H9 (cell line): ENCODE results near the gene POU6F2. TPM values are rescaled to one million over a fixed set of nuclear protein-coding genes. Genes with fewer than 3 reads are reported as not detected.

Source experiments
- DNase-seq: peaks from one replicate; pipeline ENCODE4 v3.0.0-alpha.2; 2017
- H2AFZ ChIP-seq: one replicate; pipeline ENCODE4 v1.6.1; 2013; ENCODE audit warnings: mild to moderate bottlenecking, low read length, control low read depth, moderate library complexity
- H2AK5ac ChIP-seq: 2 replicates; pipeline ENCODE4 v1.6.1; 2013; ENCODE audit warnings: low read length, control low read depth, mixed read lengths; ENCODE audit not compliant: insufficient read length
- H2BK120ac ChIP-seq: one replicate; pipeline ENCODE4 v1.6.1; 2013; ENCODE audit warnings: low read depth, mild to moderate bottlenecking, low read length, control low read depth, inconsistent platforms; ENCODE audit not compliant: poor library complexity, severe bottlenecking
- H2BK12ac ChIP-seq: 2 replicates; pipeline ENCODE4 v1.6.1; 2013; ENCODE audit warnings: low read length, control low read depth, mixed read lengths, low read depth; ENCODE audit not compliant: insufficient read length
- H2BK15ac ChIP-seq: 2 replicates; pipeline ENCODE4 v1.6.1; 2013; ENCODE audit warnings: low read depth, low read length, control low read depth
- H2BK20ac ChIP-seq: one replicate; pipeline ENCODE4 v1.6.1; 2013; ENCODE audit warnings: low read depth, mild to moderate bottlenecking, low read length, control low read depth, inconsistent platforms; ENCODE audit not compliant: poor library complexity, severe bottlenecking
- H2BK5ac ChIP-seq: 2 replicates; pipeline ENCODE4 v1.6.1; 2013; ENCODE audit warnings: low read length, control low read depth, mixed read lengths; ENCODE audit not compliant: insufficient read length
- H3K14ac ChIP-seq: 2 replicates; pipeline ENCODE4 v1.6.1; 2013; ENCODE audit warnings: low read length, control low read depth; ENCODE audit not compliant: insufficient read depth
- H3K18ac ChIP-seq: 2 replicates; pipeline ENCODE4 v1.6.1; 2013; ENCODE audit warnings: low read depth, mild to moderate bottlenecking, mixed read lengths, low read length, control low read depth; ENCODE audit not compliant: insufficient read length
- H3K23ac ChIP-seq: 2 replicates; pipeline ENCODE4 v1.6.1; 2013; ENCODE audit warnings: low read length, control low read depth, mixed read lengths, low read depth; ENCODE audit not compliant: insufficient read length
- H3K23me2 ChIP-seq: 2 replicates; pipeline ENCODE4 v1.6.1; 2013; ENCODE audit warnings: low read depth, mild to moderate bottlenecking, mixed read lengths, low read length, control low read depth; ENCODE audit not compliant: insufficient read length, poor library complexity, severe bottlenecking
- H3K27ac ChIP-seq: 2 replicates; pipeline ENCODE4 v1.5.1; 2013; ENCODE audit warnings: low read length, control low read depth, mixed read lengths, low read depth; ENCODE audit not compliant: insufficient read length
- H3K27me3 ChIP-seq: 2 replicates; pipeline ENCODE4 v1.6.1; 2013; ENCODE audit warnings: low read length, control low read depth, inconsistent platforms; ENCODE audit not compliant: insufficient read depth
- H3K4ac ChIP-seq: 2 replicates; pipeline ENCODE4 v1.6.1; 2013; ENCODE audit warnings: low read depth, mild to moderate bottlenecking, control low read depth, inconsistent platforms, low read length, moderate library complexity
- H3K4me1 ChIP-seq: 2 replicates; pipeline ENCODE4 v1.6.1; 2013; ENCODE audit warnings: low read length, control low read depth, inconsistent platforms; ENCODE audit not compliant: insufficient read depth
- H3K4me2 ChIP-seq: 2 replicates; pipeline ENCODE4 v1.6.1; 2013; ENCODE audit warnings: low read length, control low read depth, mixed read lengths; ENCODE audit not compliant: insufficient read length, insufficient read depth
- H3K56ac ChIP-seq: 2 replicates; pipeline ENCODE4 v1.6.1; 2013; ENCODE audit warnings: low read depth, mild to moderate bottlenecking, mixed read lengths, low read length, control low read depth; ENCODE audit not compliant: insufficient read length
- H3K79me1 ChIP-seq: 2 replicates; pipeline ENCODE4 v1.6.1; 2013; ENCODE audit warnings: low read depth, mild to moderate bottlenecking, moderate library complexity, low read length, control low read depth, inconsistent platforms; ENCODE audit not compliant: insufficient read depth, poor library complexity, severe bottlenecking
- H3K79me2 ChIP-seq: 2 replicates; pipeline ENCODE4 v1.6.1; 2013; ENCODE audit warnings: low read length, control low read depth, inconsistent platforms; ENCODE audit not compliant: insufficient read depth
- H3K9ac ChIP-seq: 2 replicates; pipeline ENCODE4 v1.6.1; 2013; ENCODE audit warnings: low read length, control low read depth, mixed read lengths; ENCODE audit not compliant: insufficient read length; ENCODE audit errors: extremely low read depth
- H3K9me3 ChIP-seq: one replicate; pipeline ENCODE4 v1.6.1; 2013; ENCODE audit warnings: low read depth, low read length, inconsistent platforms; ENCODE audit not compliant: control insufficient read depth
- H3T11ph ChIP-seq: one replicate; pipeline ENCODE4 v1.6.1; 2013; ENCODE audit warnings: mild to moderate bottlenecking, low read length, control low read depth, inconsistent platforms
- H4K20me1 ChIP-seq: one replicate; pipeline ENCODE4 v1.6.1; 2013; ENCODE audit not compliant: control insufficient read depth, insufficient read length, insufficient read depth
- H4K5ac ChIP-seq: 2 replicates; pipeline ENCODE4 v1.6.1; 2013; ENCODE audit warnings: low read depth, mild to moderate bottlenecking, mixed read lengths, low read length, control low read depth; ENCODE audit not compliant: insufficient read length
- H4K8ac ChIP-seq: replicated peaks from 2 replicates; pipeline ENCODE4 v1.6.1; 2013; ENCODE audit warnings: low read length, control low read depth, mixed read lengths, low read depth; ENCODE audit not compliant: insufficient read length
- H4K91ac ChIP-seq: 2 replicates; pipeline ENCODE4 v1.6.1; 2013; ENCODE audit warnings: low read depth, mild to moderate bottlenecking, moderate library complexity, mixed read lengths, low read length, control low read depth; ENCODE audit not compliant: insufficient read length
- H3K27ac Mint-ChIP-seq, 3 experiments: 2 replicates in 2 of 3; 3 replicates in 1 of 3; pipeline ENCODE4 v1.8.0; 2020 to 2021; ENCODE audit warnings: mixed read lengths in 3 of 3, mild to moderate bottlenecking in 1 of 3, moderate library complexity in 1 of 3
- H3K27me3 Mint-ChIP-seq: 2 replicates; pipeline ENCODE4 v1.8.0; 2021; ENCODE audit warnings: low read depth, mild to moderate bottlenecking, moderate library complexity, mixed read lengths
- H3K36me3 Mint-ChIP-seq, 3 experiments: 2 replicates in 2 of 3; 3 replicates in 1 of 3; pipeline ENCODE4 v1.8.0; 2020 to 2021; ENCODE audit warnings: low read depth in 3 of 3, mixed read lengths in 3 of 3; ENCODE audit not compliant: insufficient read depth in 1 of 3
- H3K4me1 Mint-ChIP-seq, 2 experiments: 2 replicates each; pipeline ENCODE4 v1.8.0; 2020; ENCODE audit warnings: mixed read lengths in 2 of 2
- H3K4me3 Mint-ChIP-seq, 2 experiments: 2 replicates in 1 of 2; 3 replicates in 1 of 2; pipeline ENCODE4 v1.8.0; 2020 to 2021; ENCODE audit warnings: mild to moderate bottlenecking in 2 of 2, mixed read lengths in 2 of 2, moderate library complexity in 1 of 2
- H3K9me3 Mint-ChIP-seq, 2 experiments: 2 replicates in 1 of 2; 3 replicates in 1 of 2; pipeline ENCODE4 v1.8.0; 2020; ENCODE audit warnings: mild to moderate bottlenecking in 2 of 2, mixed read lengths in 2 of 2, moderate library complexity in 1 of 2
- CTCF ChIP-seq: fragments of 200-600 bp; sonication (generic); conservative IDR thresholded peaks from 3 replicates; pipeline ENCODE4 v1.8.0; 2021; ENCODE audit warnings: antibody characterized with exemption, mild to moderate bottlenecking
- WGBS: extraction: QIAGEN DNeasy Blood & Tissue Kit; methylation state at CpG from one replicate; pipeline ENCODE4 v1.1.7; 2013; ENCODE audit warnings: missing lambda C conversion rate, low lambda C conversion rate, mixed read lengths; ENCODE audit not compliant: insufficient read length; ENCODE audit errors: extremely low coverage; 5-methylcytosine and 5-hydroxymethylcytosine counted together
- total RNA-seq: library from RNA; stranded (reverse); gene quantifications from 2 replicates; pipeline ENCODE4 v1.2.1, GENCODE V29; 2021

Gene POU6F2
- total RNA-seq, 1 experiment from 2014 or later = 1.9 TPM

DNA sequence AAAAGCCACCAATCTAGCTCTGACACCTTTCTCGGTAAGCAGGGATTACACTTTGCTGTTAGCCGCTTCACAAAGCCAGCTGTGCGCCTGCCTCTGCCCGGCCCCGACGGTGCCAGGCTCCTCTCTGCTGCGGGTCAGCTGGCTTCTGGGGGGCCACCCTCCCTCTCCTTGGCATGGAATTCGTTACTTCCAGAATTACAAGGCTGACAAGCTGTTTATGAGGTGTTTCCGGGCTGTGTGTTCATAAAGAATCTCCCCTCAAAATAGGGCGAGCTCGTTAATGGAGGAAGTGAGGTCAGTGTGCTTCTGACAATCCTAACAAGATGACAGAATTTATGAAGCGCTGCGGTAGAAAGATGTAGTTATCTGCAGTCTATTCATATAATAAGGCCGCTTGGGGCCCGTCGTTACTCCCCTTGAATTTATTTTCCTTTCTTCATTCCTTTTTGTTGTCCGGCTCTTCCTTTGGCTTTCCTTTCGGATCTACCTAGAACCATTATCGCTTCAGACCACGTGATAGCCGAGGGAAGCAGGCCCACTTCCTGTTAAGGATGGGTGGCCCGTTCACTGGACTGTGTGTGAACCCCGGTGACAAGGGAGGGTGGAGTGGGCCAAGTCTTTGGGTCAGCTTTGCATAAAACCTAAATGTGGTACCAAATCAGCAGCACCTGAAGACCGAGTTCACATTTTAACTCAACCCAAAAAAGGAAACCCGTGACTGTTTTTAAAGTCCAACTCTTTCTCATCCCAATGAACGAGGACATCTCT lies 315.5 kb downstream of the POU6F2 start:
- H3K27me3 Mint-ChIP-seq = no peaks in the 10 kb centered on the region

More for the DNA sequence above, 315.5 kb downstream of the POU6F2 start:
- no peak overlapping the region for H2AK5ac ChIP-seq
- H2AFZ ChIP-seq = no peak overlapping the region
- no peak overlapping the region for H4K91ac ChIP-seq
- no peak overlapping the region for H3K18ac ChIP-seq
- 0 out of 7 replicates have a peak overlapping the region, but pooled peaks of 1 of the 3 experiments have one; percentile 14 for H3K27ac Mint-ChIP-seq
- H3K9me3 Mint-ChIP-seq = peaks cover 2 to 5% of the 10 kb centered on the region in 2 experiments; a peak in 1 of 5 replicates
- H3K4me1 ChIP-seq = no peaks in the 10 kb centered on the region
- H2BK120ac ChIP-seq = no peak overlapping the region
- no peak overlapping the region for H2BK5ac ChIP-seq
- DNase-seq = no peak
- no peak for TF ChIP-seq CTCF
- H4K8ac ChIP-seq = no peak overlapping the region
- no peak overlapping the region for H3K9ac ChIP-seq
- H3T11ph ChIP-seq = no peak overlapping the region
- no peak overlapping the region for H2BK20ac ChIP-seq
- no peaks in the 10 kb centered on the region for H3K23me2 ChIP-seq
- no peak overlapping the region for H2BK15ac ChIP-seq
- WGBS = no CpG with 5 or more reads among the region's 26 CpGs
- H3K4me1 Mint-ChIP-seq = peaks cover 0 to 4% of the 10 kb centered on the region in 2 experiments; a peak in 1 of 4 replicates
- H3K4me2 ChIP-seq = no peak overlapping the region
- H3K23ac ChIP-seq = no peak overlapping the region
- H3K27ac ChIP-seq = no peak overlapping the region
- H3K27me3 ChIP-seq = no peaks in the 10 kb centered on the region
- H2BK12ac ChIP-seq = no peak overlapping the region
- no peak overlapping the region for H3K14ac ChIP-seq
- no peaks in the 10 kb centered on the region for H4K20me1 ChIP-seq
- no peak overlapping the region for H3K4me3 Mint-ChIP-seq
- no peaks in the 10 kb centered on the region for H3K79me1 ChIP-seq
- no peaks in the 10 kb centered on the region for H3K36me3 Mint-ChIP-seq
- H4K5ac ChIP-seq = no peak overlapping the region
- no peak overlapping the region for H3K4ac ChIP-seq
- no peak overlapping the region for H3K56ac ChIP-seq
- no peaks in the 10 kb centered on the region for H3K79me2 ChIP-seq
- H3K9me3 ChIP-seq = no peaks in the 10 kb centered on the region
